Gastroesophageal sphincter (tissue), 3 donors: ENCODE measurements around the gene CCDC194.

Experiments used
- CTCF ChIP-seq, 4 experiments: fragments of 200-600 bp in 2 of 4; fragments of 450-650 bp in 2 of 4; sonication (generic) in 1 of 4; IDR thresholded peaks; one replicate each; pipeline ENCODE4 v1.5.1; 2017 to 2019; ENCODE audit warnings: antibody characterized with exemption in 4 of 4, mild to moderate bottlenecking in 2 of 4, moderate library complexity in 2 of 4
- EP300 ChIP-seq: sonication (generic); formaldehyde crosslinking; IDR thresholded peaks from one replicate; pipeline ENCODE4 v1.6.1; 2017; ENCODE audit warnings: antibody characterized with exemption, mild to moderate bottlenecking
- POLR2A ChIP-seq, 2 donors: fragments of 450-650 bp; IDR thresholded peaks; one replicate each; pipeline ENCODE4 v1.6.1; 2017; ENCODE audit warnings: antibody characterized with exemption in 2 of 2, mild to moderate bottlenecking in 2 of 2, moderate library complexity in 1 of 2
- POLR2AphosphoS5 ChIP-seq: sonication (generic); formaldehyde crosslinking; IDR thresholded peaks from one replicate; pipeline ENCODE4 v1.6.1; 2017; ENCODE audit warnings: antibody characterized with exemption

- TF ChIP-seq CTCF (IDR thresholded peaks at IDR 0.05): no peak
- TF ChIP-seq POLR2AphosphoS5: no peak
- no peak for TF ChIP-seq POLR2A (IDR thresholded peaks at IDR 0.05)
- TF ChIP-seq EP300: no peak
These were observed 9.2 kb upstream of the CCDC194 start for GRCh38 chr19:17402982-17403855.
